HL-60/S4 treated with retinoic acid at 250 ng/mL for 4 days and 3 days (cell line): Measurements from ENCODE around the gene MYO3B.
"Not testable (repeated sequence)": the region's sequence is repeated elsewhere in the genome, so short reads cannot be mapped to it uniquely, and the experiment has no call there.

Experiments used
- in situ Hi-C: fragments of 300-500 bp; cut with MboI; formaldehyde crosslinking; loops from 2 replicates; pipeline ENCODE4 v1.7.0; 2022; ENCODE audit warnings: low sequenced_read_pairs

The MYO3B gene

GRCh38 chr2:170582313-170582712, 404.4 kb downstream of the MYO3B start:
- in situ Hi-C loops: no loop called here

- in situ Hi-C loops: no loop called here
These were observed 405.0 kb downstream of the MYO3B start for GRCh38 chr2:170582751-170583463.

- in situ Hi-C loops: no loop called here
These were observed 407.1 kb downstream of the MYO3B start for GRCh38 chr2:170585067-170585466.

GRCh38 chr2:170586571-170587095, 408.7 kb downstream of the MYO3B start:
- in situ Hi-C loops: no loop called here

- in situ Hi-C loops: no loop called here
These were observed 409.2 kb downstream of the MYO3B start for GRCh38 chr2:170587117-170587516.

GRCh38 chr2:170587922-170588321, 410.0 kb downstream of the MYO3B start:
- in situ Hi-C loops: no loop called here

GRCh38 chr2:170588729-170589128, 410.8 kb downstream of the MYO3B start:
- in situ Hi-C loops: no loop called here

GRCh38 chr2:170596576-170596975, 418.6 kb downstream of the MYO3B start:
- in situ Hi-C loops: no loop called here

GRCh38 chr2:170598067-170598395, 420.1 kb downstream of the MYO3B start:
- in situ Hi-C loops: no loop called here

- in situ Hi-C loops: no loop called here
These were observed 423.5 kb downstream of the MYO3B start for GRCh38 chr2:170601489-170601888.

GRCh38 chr2:170605862-170606261, 427.9 kb downstream of the MYO3B start:
- in situ Hi-C loops: no loop called here

GRCh38 chr2:170607171-170607570, 429.2 kb downstream of the MYO3B start:
- in situ Hi-C loops: no loop called here

- in situ Hi-C loops: no loop called here
These were observed 432.7 kb downstream of the MYO3B start for GRCh38 chr2:170610615-170611014.

GRCh38 chr2:170618948-170619347, 441.0 kb downstream of the MYO3B start:
- in situ Hi-C loops: not testable (repeated sequence)

- in situ Hi-C loops: not testable (repeated sequence)
These were observed 457.1 kb downstream of the MYO3B start for GRCh38 chr2:170635094-170635493.

- in situ Hi-C loops: no loop called here
These were observed 461.7 kb downstream of the MYO3B start for GRCh38 chr2:170639635-170640034.

GRCh38 chr2:170641961-170642360, 464.0 kb downstream of the MYO3B start:
- in situ Hi-C loops: no loop called here

- in situ Hi-C loops: no loop called here
These were observed 465.4 kb downstream of the MYO3B start for GRCh38 chr2:170643346-170643745.

GRCh38 chr2:170647741-170648436, 469.9 kb downstream of the MYO3B start:
- in situ Hi-C loops: no loop called here

GRCh38 chr2:170651624-170652325, 473.8 kb downstream of the MYO3B start:
- in situ Hi-C loops: no loop called here

GRCh38 chr2:170652637-170653417, 474.9 kb downstream of the MYO3B start:
- in situ Hi-C loops: no loop called here
